Naive thymus-derived CD8-positive, alpha-beta T cell (primary cell): Measurements from ENCODE around the gene HADHB. TPM values are rescaled to one million over a fixed set of nuclear protein-coding genes. Genes with fewer than 3 reads are reported as not detected.
A peak's percentile ranks its signal among the peaks of the same experiment; 100 is the strongest.

ENCODE experiments used
- ATAC-seq, 2 donors: fragments of 150-1000 bp; cut with Tn5 transposase in 1 of 2; sonication (Bioruptor Pico), chemical (Tn5 transposase) in 1 of 2; 1 replicate in 1 of 2; 2 replicates in 1 of 2; pipeline ENCODE4 v1.10.0; 2021; ENCODE audit warnings: mild to moderate bottlenecking in 2 of 2, moderate library complexity in 2 of 2
- POLR2A ChIA-PET: fragments of 350-600 bp; sonication (Branson Sonifier 250); formaldehyde crosslinking; loops from one replicate; lab custom pipeline; 2021; ENCODE audit warnings: antibody characterized with exemption; lab: Charles Lee
- DNase-seq, 10 donors: peaks; one replicate each; pipeline versions ENCODE4 v3.0.0 to v3.0.0-alpha.2; 2020 to 2022
- H3K27ac Mint-ChIP-seq, 10 donors: one replicate each; pipeline ENCODE4 v1.8.0; 2020 to 2022; ENCODE audit warnings: mild to moderate bottlenecking in 10 of 10, mixed read lengths in 10 of 10, moderate library complexity in 4 of 10, inconsistent platforms in 1 of 10
- H3K27me3 Mint-ChIP-seq, 5 donors: one replicate each; pipeline ENCODE4 v1.8.0; 2021 to 2022; ENCODE audit warnings: mixed read lengths in 5 of 5
- H3K36me3 Mint-ChIP-seq, 3 donors: one replicate each; pipeline ENCODE4 v1.8.0; 2020 to 2022; ENCODE audit warnings: mixed read lengths in 3 of 3, mild to moderate bottlenecking in 2 of 3, inconsistent platforms in 1 of 3
- H3K4me1 Mint-ChIP-seq, 4 donors: one replicate each; pipeline ENCODE4 v1.8.0; 2021 to 2022; ENCODE audit warnings: mixed read lengths in 4 of 4
- H3K4me3 Mint-ChIP-seq, 10 donors: one replicate each; pipeline ENCODE4 v1.8.0; 2020 to 2022; ENCODE audit warnings: mild to moderate bottlenecking in 10 of 10, mixed read lengths in 10 of 10, moderate library complexity in 6 of 10, inconsistent platforms in 1 of 10
- H3K9me3 Mint-ChIP-seq, 9 donors: one replicate each; pipeline ENCODE4 v1.8.0; 2020 to 2022; ENCODE audit warnings: mixed read lengths in 9 of 9, mild to moderate bottlenecking in 3 of 9, inconsistent platforms in 1 of 9, moderate library complexity in 1 of 9
- polyA plus RNA-seq, 3 donors: library from polyadenylated mRNA; unstranded; fragments of 300-500 nt; fragmentation: Illumina TruSeq; gene quantifications; one replicate each; pipeline ENCODE4 v1.2.3, GENCODE V29; 2021
- total RNA-seq, 8 experiments: library from RNA in 2 of 8; stranded (reverse) in 2 of 8; gene quantifications; one replicate each; pipeline ENCODE4 v1.2.3 and lab custom pipeline; 2021 to 2026

HADHB gene
- total and polyA plus RNA-seq, 5 experiments from 2014 or later = 58.0 to 93.9 (median 80.2) TPM

DNA sequence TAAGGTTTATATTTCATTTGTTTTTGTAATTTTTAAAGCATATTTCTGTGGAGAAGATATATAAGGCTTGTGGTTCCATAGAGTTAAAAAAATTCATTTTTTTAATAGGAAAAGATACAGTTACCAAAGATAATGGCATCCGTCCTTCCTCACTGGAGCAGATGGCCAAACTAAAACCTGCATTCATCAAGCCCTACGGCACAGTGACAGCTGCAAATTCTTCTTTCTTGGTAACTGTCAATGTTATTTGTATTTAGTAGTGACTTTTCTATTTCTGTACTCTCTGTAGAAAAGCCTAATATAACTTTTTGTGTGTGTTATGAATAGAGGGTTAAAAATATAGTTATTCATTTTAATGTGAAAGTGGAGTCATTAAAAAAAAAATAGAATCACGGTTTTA, 35.1 kb downstream of the HADHB start:
- Mint-ChIP-seq H3K4me1 (peaks cover 0 to 1% (median 0%) of the 10 kb centered on the region in 4 donors), H3K4me3 (no peak overlapping the region), H3K36me3 (peaks cover 6 to 88% (median 32%) of the 10 kb centered on the region in 3 donors), H3K27me3 (no peaks in the 10 kb centered on the region), H3K27ac (no peak overlapping the region), H3K9me3 (no peaks in the 10 kb centered on the region)
- DNase-seq (no peak), ATAC-seq (no peak)
- POLR2A ChIA-PET = no interaction called here

GRCh38 chr2:26281226-26281625, 36.5 kb downstream of the HADHB start:
- DNase-seq (no peak), ATAC-seq (no peak)
- POLR2A ChIA-PET = no interaction called here
- no peaks in the 10 kb centered on the region for H3K27me3 Mint-ChIP-seq
- H3K36me3 Mint-ChIP-seq = peaks cover 6 to 85% (median 36%) of the 10 kb centered on the region in 3 donors
- no peaks in the 10 kb centered on the region for H3K9me3 Mint-ChIP-seq
- peaks cover 0 to 1% (median 0%) of the 10 kb centered on the region in 4 donors for H3K4me1 Mint-ChIP-seq
- no peak overlapping the region for H3K4me3 Mint-ChIP-seq
- H3K27ac Mint-ChIP-seq = peak overlapping the region in 1 of 10 donors; percentile 19

GRCh38 chr2:26283606-26284005, 38.9 kb downstream of the HADHB start:
- no peak for ATAC-seq
- Mint-ChIP-seq H3K27me3 (no peaks in the 10 kb centered on the region), H3K9me3 (no peaks in the 10 kb centered on the region), H3K36me3 (peaks cover 6 to 78% (median 37%) of the 10 kb centered on the region in 3 donors), H3K4me3 (no peak overlapping the region), H3K27ac (peak overlapping the region in 1 of 10 donors; percentile 22), H3K4me1 (peaks cover 0 to 1% (median 0%) of the 10 kb centered on the region in 4 donors)
- no peak for DNase-seq
- POLR2A ChIA-PET = interaction anchor here (1.9 kb wide), 1 partner anchor 16 kb away, joined by 6 read pairs; no protein-coding TSS in a partner anchor

DNA sequence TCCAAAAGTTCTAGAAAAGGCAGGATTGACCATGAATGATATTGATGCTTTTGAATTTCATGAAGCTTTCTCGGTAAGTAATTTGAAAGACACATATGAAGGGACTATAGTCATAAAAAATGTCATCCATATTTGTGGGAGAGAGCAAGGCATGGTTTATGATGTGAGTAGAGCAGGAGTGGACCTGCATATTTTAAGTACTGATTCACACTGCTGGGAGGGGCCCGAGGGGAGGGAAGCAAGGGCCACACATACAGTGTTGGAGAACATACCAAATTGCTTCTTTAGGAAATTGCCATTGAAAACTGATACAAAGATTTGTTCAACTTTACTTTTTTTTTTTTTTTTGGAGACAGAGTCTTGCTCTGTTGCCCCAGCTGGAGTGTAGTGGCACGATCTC, 39.4 kb downstream of the HADHB start:
- H3K4me3 Mint-ChIP-seq = no peak overlapping the region
- H3K36me3 Mint-ChIP-seq = peaks cover 6 to 73% (median 32%) of the 10 kb centered on the region in 3 donors
- H3K4me1 Mint-ChIP-seq = peaks cover 0 to 1% (median 0%) of the 10 kb centered on the region in 4 donors
- POLR2A ChIA-PET = interaction anchor here (1.9 kb wide), 1 partner anchor 16 kb away, joined by 6 read pairs; no protein-coding TSS in a partner anchor
- H3K27me3 Mint-ChIP-seq = no peaks in the 10 kb centered on the region
- ATAC-seq (no peak), DNase-seq (no peak)
- no peaks in the 10 kb centered on the region for H3K9me3 Mint-ChIP-seq
- H3K27ac Mint-ChIP-seq = no peak overlapping the region

DNA sequence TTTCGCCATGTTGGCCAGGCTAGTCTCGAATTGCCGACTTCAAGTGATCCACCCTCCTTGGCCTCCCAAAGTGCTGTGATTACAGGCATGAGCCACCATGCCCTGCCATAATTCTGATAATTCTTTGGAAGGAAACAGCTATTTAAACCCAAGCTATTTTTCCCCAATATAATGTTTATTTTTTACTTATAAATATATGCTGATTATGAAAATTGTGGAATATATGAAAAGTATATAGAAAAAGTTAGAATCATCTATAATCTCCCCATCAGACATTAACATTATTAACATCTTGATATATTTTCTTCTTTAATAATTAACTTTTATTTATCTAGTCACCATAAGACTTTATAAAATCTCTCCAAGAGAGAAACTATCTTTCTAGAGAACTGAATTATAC, 41.2 kb downstream of the HADHB start:
- no peak for ATAC-seq
- Mint-ChIP-seq H3K27me3 (no peaks in the 10 kb centered on the region), H3K36me3 (peaks cover 6 to 67% (median 35%) of the 10 kb centered on the region in 3 donors), H3K9me3 (no peaks in the 10 kb centered on the region), H3K4me3 (no peak overlapping the region), H3K4me1 (peaks cover 0 to under 1% (median 0%) of the 10 kb centered on the region in 4 donors), H3K27ac (no peak overlapping the region)
- POLR2A ChIA-PET = no interaction called here
- DNase-seq = no peak

DNA sequence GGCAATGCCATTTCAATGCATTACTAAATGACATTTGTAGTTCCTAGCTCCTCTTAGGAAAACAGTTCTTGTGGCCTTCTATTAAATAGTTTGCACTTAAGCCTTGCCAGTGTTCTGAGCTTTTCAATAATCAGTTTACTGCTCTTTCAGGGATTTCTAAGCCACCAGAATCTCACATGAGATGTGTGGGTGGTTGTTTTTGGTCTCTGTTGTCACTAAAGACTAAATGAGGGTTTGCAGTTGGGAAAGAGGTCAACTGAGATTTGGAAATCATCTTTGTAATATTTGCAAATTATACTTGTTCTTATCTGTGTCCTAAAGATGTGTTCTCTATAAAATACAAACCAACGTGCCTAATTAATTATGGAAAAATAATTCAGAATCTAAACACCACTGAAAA, 45.3 kb downstream of the HADHB start:
- POLR2A ChIA-PET = no interaction called here
- H3K4me1 Mint-ChIP-seq = no peaks in the 10 kb centered on the region
- no peak overlapping the region for H3K4me3 Mint-ChIP-seq
- no peaks in the 10 kb centered on the region for H3K27me3 Mint-ChIP-seq
- no peak for DNase-seq
- H3K9me3 Mint-ChIP-seq = no peaks in the 10 kb centered on the region
- H3K27ac Mint-ChIP-seq = peak overlapping the region in 2 of 10 donors; percentile 14 to 51
- peaks cover 0 to 33% (median 12%) of the 10 kb centered on the region in 3 donors for H3K36me3 Mint-ChIP-seq
- no peak for ATAC-seq

GRCh38 chr2:26292646-26293045, 47.9 kb downstream of the HADHB start:
- ATAC-seq (no peak), DNase-seq (no peak)
- Mint-ChIP-seq H3K36me3 (peaks cover 0 to 15% (median 5%) of the 10 kb centered on the region in 3 donors), H3K4me3 (no peak overlapping the region), H3K27me3 (no peaks in the 10 kb centered on the region), H3K9me3 (no peaks in the 10 kb centered on the region), H3K4me1 (no peaks in the 10 kb centered on the region), H3K27ac (peak overlapping the region in 1 of 10 donors; percentile 0)
- POLR2A ChIA-PET = no interaction called here

GRCh38 chr2:26295511-26295910, 50.8 kb downstream of the HADHB start:
- Mint-ChIP-seq H3K4me1 (no peaks in the 10 kb centered on the region), H3K36me3 (no peaks in the 10 kb centered on the region), H3K4me3 (no peak overlapping the region), H3K9me3 (no peaks in the 10 kb centered on the region), H3K27me3 (no peaks in the 10 kb centered on the region), H3K27ac (no peak overlapping the region)
- no peak for ATAC-seq
- DNase-seq = no peak
- POLR2A ChIA-PET = no interaction called here

DNA sequence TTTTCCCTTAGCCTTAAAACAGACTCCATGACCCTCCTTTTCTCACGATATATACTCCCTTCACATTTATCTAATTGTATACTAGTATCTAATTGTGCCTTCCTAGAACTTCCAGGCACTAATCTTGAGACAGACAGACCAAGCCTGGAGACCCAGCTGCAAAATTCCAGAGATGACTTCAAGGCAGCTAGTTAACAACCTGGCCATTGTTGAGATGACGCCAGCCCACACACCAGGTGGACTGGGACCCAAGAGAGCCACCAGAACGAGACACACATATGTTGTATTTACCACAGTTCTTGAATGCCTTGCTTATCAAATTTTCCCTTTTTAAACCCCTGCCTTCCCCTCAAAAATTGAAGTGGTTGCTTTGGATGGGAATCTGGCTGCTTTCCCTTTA, 52.3 kb downstream of the HADHB start:
- Mint-ChIP-seq H3K4me1 (peaks cover 0 to 2% (median 0%) of the 10 kb centered on the region in 4 donors), H3K36me3 (peaks cover 0 to under 1% (median 0%) of the 10 kb centered on the region in 3 donors)

DNA sequence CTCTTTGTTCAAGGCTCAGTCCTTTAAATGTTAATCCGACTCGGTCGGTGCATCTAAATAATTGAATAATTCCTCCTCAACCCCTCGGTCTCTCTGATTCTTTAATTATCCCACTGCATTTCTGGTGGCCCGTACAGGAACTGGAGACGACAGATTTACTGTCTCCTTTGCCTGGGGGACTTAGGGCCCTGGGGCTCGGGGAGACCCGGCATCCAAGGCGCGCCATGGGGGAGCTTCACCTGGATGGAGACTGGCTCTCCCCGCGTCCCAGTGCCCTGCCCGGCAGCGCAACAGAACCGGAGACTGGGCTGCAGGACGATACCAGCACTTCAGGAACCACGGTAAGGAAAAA, 53.5 kb downstream of the HADHB start:
- POLR2A ChIA-PET = interaction anchor here (0.6 to 2.2 kb wide), 3 partner anchors 47 to 783 kb away, joined by 4 to 12 read pairs (median 6); partner anchors contain the start of genes ADGRF3, HADHA, HADHB and SELENOI
- no peaks in the 10 kb centered on the region for H3K27me3 Mint-ChIP-seq
- no peak for ATAC-seq
- no peaks in the 10 kb centered on the region for H3K9me3 Mint-ChIP-seq
- no peak overlapping the region for H3K4me3 Mint-ChIP-seq
- peaks cover 0 to 6% (median 3%) of the 10 kb centered on the region in 3 donors for H3K36me3 Mint-ChIP-seq
- DNase-seq = no peak
- peaks cover 0 to 3% (median 1%) of the 10 kb centered on the region in 4 donors for H3K4me1 Mint-ChIP-seq
- H3K27ac Mint-ChIP-seq = no peak overlapping the region

More for the DNA sequence above, 52.3 kb downstream of the HADHB start:
- Mint-ChIP-seq H3K4me3 (peak overlapping the region in 1 of 10 donors; percentile 42), H3K9me3 (no peaks in the 10 kb centered on the region), H3K27ac (peak overlapping the region in 1 of 10 donors; percentile 48), H3K27me3 (no peaks in the 10 kb centered on the region)
- DNase-seq = no peak
- POLR2A ChIA-PET = interaction anchor here (0.7 to 2.2 kb wide), 3 partner anchors 52 to 112 kb away, joined by 3 to 6 read pairs (median 6); partner anchors contain the start of genes HADHA and HADHB
- ATAC-seq = no peak

DNA sequence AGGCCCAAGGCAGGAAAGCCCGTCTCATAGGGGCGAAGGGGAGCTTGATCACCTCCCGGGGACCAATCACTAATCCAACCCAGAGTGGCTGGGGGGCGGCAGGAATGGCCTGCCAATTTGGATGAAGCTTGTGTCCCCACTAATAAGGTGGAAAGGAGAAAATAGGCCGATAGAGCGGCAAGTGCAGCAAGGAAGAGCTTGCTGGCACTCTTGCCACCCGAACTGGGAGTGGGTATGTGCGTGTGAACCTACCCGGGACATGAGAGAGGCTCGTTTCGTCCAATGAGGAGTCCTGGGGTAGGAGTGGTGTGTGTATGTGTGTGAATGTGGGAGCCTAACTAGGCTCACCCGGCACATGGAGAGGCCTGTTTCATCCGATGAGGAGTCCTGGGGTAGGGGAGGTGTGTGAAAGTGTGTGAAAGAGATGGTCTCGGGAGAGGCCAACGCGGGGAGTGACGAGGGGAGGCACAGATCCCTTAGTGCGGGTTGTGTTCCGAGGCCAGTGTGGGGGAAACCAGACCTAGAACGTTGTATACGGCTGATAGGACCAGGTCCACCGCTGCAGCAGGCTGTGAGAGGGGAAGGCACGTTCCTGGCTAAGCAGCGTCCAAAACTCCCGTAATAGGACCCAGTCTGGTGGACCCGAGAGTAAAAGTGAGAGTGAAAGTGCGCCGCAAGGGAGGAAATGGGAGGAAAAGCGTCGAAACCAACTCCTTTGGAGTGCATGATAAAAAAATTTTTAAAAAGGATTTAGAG, 54.1 kb downstream of the HADHB start:
- Mint-ChIP-seq H3K9me3 (no peaks in the 10 kb centered on the region), H3K36me3 (peaks cover 0 to 11% (median 8%) of the 10 kb centered on the region in 3 donors), H3K27me3 (no peaks in the 10 kb centered on the region), H3K4me3 (no peak overlapping the region), H3K27ac (no peak overlapping the region), H3K4me1 (peaks cover 0 to 3% (median 1%) of the 10 kb centered on the region in 4 donors)
- POLR2A ChIA-PET = interaction anchor here (0.6 to 2.2 kb wide), 5 partner anchors 46 to 782 kb away, joined by 4 to 26 read pairs (median 9); partner anchors contain the start of genes ADGRF3, HADHA, HADHB and RAB10
- peak; percentile 73 to 83 for ATAC-seq
- peak; percentile 16 to 75 (median 44) for DNase-seq

DNA sequence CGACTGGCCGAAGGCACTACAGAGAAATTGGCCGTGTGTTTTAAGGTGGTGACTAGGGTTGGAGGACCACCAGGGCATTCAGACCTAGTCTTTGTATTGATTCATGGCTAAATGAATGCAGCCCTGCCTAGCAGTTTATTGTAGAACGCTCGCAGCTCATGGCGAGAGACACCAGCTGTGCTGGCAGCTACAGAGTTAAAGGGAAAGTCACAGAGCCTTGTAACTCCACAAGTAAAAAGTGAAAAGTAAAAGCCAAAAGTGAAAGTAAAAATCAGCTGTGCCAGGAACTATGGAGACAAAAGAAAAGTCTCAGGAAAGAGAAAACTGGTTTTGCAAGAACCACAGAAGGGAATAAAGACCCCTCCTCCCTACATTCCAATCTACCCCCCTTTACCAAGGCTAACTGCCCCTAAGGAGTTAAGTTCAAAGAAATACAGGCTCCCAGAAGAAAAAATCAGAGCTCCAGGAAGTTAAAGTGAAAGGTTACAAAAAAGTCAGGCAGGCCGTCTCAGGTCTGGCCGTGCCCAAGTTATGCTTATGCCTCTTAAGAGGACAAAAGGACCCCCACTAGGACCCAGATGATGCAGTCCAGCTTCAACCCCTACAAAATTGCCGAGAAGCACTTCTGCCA, 54.8 kb downstream of the HADHB start:
- Mint-ChIP-seq H3K27me3 (no peaks in the 10 kb centered on the region), H3K27ac (no peak overlapping the region), H3K36me3 (peaks cover 0 to 18% (median 8%) of the 10 kb centered on the region in 3 donors), H3K9me3 (no peaks in the 10 kb centered on the region), H3K4me1 (peaks cover 0 to 5% (median 3%) of the 10 kb centered on the region in 4 donors), H3K4me3 (no peak overlapping the region)
- peak; percentile 50 to 67 for ATAC-seq
- POLR2A ChIA-PET = interaction anchor here (0.7 to 1.7 kb wide), 9 partner anchors 15 to 1809 kb away, joined by 3 to 26 read pairs (median 4); partner anchors contain the start of genes HADHA, HADHB, KIF3C and RAB10
- DNase-seq = peak in 6 of 10 donors; percentile 9 to 56 (median 38)
